ENCODE measurements around the gene CORO1A.
"Not testable (repeated sequence)": the region's sequence is repeated elsewhere in the genome, so short reads cannot be mapped to it uniquely, and the experiment has no call there.

The CORO1A gene

DNA sequence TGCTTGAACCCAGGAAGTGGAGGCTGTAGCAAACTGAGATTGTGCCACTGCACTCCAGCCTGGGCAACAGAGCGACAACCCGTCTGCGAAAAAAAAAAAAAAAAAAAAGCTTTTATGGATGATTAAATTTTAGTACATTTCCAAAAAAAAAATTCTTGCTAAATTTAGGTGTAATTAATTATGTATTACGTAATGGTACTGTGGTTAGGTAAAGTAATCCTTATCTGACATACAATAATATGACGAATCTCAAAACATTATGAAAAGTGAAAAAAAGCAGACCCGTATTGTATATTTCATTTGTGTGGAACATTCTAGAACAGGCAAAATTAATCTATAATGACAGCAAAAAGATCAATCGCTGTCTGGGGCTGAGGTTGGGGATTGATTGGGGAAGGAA is 10.3 kb upstream of the CORO1A start:
- no peak for DNase-seq

DNA sequence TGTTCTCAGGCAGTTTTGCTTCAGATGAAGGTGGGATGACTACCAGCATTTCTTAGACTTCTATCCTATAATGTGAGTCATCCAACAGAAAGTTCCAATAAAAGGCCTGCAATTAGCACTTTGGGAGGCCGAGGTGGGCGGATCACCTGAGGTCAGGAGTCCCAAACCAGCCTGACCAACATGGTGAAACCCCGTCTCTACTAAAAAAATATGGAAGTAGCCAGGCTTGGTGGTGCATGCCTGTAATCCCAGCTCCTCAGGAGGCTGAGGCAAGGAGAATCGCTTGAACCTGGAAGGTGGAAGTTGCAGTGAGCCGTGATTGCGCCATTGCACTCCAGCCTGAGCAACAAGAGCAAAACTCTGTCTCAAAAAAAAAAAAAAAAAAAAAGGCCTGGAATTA is 6.5 kb upstream of the CORO1A start:
- DNase-seq, result not testable (repeated sequence)

DNA sequence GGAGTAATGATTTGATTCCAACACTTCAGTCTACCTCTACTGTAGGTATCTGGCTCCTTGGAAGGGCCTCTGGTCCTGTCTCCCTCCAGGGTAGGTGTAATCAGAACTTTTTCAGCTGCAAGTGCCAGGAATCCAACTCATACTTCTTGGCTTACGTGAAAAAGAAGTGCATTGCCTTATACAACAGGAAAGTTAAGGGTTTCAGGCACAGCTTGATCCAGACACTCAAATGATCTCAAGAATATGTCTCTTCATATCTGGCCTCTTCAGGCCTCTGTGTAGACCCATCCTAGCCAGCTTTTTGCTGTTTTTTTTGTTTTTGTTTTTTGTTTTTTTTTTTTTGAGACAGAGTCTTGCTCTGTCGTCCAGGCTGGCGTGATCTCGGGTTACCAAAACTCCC is 4.2 kb upstream of the CORO1A start:
- no peak for DNase-seq

DNA sequence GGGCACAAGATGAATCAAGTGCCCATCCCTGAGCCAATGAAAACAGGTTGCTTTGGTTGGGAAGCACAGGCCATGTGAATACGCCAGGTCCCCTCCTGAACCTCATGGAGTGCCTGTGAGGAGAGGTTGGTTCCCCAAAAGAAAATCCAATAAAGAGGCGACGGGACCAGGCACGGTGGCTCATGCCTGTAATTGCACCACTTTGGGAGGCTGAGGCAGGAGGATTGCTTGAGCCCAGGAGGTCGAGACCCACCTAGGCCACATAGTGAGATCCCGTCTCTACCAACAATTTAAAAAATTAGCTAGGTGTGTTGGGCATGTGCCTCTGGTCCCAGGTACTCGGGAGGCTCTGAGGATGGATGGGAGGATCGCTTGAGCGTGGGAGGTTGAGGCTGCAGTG is 3.5 kb upstream of the CORO1A start:
- DNase-seq, result no peak

DNA sequence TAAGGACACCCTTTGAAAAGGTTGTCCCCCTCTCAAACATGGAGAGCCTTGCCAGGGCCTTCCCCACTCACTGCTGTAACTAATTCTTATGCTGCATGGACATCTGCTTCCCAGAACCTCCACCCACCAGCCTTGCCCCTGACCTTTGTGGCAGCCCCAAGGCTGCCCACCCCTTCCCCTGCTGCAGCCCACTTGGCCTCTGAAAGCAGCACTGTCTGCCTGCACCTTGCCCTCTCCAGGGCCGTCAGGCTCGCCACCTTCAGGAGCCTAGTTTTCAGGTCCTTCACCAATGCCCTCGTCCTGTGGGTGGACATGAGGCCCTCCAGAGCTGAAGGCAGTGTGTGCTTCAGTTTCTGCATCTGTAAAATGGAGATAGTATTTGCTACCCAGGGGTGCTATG is 2.7 kb upstream of the CORO1A start:
- no peak for DNase-seq

DNA sequence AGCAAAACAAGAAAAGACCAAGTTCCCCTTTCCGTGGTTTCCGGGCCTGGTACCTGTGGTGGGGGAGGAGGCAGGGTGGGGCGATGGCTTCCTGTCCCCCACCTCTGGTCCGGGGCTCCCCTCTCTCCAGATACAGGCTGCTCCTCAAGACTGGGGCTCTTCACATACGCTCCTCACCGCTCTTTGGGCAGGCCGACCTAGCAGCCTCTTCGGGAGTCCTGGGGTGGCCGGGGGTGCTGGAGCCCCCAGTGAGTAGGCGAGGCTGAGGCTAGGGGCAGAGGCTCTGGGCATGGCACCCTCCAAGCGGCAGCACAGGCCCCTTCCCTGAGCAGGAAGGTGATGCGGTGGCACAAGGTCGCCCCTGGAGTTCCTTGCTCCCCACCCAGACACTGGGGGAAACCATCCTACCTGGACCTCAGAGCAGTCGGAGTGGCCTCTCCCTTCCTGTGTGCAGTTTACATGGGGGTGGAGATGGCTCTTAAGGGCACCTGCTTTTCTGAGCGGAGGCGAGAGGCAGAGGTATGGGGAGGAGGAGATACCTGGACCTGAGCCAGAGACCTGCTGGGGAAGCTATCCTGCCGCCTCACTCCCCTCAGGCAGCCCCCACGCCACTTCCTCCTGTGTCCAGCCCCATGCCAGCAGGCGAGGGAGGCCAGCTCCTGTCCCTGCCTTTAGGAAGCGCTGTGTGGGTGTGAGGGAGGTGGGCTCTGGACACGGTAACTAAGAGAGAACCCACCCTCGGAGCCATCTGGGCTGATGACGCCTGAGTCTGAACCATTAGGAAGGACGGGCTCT is 891 bp downstream of the CORO1A start:
- DNase-seq, result peak; percentile 50

DNA sequence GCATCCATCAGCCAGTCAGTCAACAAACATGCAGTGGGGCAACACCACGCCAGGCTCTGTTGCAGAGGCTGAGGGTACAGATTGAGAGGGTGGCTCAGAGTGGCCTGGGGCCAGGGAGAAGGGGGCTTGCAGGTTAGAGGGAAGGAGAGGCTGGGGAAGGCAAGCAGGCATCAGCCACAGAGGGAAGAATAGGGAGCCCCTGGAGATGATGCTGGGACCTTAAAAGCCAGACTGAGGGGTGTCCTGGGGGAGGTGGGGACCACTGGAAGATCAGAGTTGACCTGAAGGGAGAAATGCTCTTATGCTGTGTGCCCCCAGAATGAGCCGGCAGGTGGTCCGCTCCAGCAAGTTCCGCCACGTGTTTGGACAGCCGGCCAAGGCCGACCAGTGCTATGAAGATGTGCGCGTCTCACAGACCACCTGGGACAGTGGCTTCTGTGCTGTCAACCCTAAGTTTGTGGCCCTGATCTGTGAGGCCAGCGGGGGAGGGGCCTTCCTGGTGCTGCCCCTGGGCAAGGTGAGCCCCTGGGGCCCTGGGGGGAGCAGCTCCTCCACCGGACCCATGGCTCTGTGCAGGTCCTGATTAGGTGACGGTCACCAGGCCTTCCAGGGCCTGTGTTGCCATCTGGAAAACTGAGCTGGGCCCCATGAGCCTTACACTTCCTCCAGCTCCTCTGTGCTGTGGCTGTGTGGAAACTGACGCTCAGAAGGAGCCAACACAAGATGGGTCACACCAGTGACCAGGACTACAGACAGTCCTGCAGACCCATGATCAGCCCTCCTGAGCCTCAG is 1.7 kb downstream of the CORO1A start:
- no peak for DNase-seq

DNA sequence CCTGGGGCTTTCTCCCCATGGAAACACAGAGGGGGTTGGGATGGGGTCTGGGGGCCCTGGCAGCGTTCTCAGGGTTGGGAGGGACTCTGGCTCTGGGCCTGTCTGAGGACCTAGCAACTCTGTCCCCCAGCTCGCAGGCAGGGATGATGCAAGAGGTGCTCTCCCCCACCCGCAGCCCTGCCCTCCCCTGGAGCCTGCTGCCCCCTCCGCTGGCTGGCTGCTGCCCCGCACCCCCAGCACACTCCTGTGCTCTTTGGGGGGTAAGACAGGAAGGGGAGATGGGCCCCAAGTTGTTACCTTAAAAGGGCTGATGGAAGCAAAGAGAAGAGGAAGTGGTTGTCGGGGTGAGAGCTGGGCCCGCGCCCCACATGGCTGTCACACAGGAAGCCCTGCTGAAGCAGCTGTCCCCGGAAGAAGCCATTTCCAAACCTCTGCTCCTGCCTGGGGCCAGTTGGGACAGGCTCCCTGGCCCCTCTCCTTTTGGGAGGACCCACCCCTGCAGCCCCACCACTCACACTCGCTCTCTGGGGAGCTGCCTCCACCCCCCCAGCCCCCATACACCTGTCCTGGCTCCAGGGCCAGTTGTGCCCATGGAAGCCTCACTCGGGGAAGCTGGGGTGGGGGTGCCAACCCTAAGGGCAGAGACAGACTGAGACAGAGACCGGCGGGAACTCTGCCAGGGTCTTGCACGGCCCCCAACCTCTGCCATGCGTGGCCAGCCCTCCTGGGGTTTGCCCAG is 2.5 kb downstream of the CORO1A start:
- peak; percentile 41 for DNase-seq

DNA sequence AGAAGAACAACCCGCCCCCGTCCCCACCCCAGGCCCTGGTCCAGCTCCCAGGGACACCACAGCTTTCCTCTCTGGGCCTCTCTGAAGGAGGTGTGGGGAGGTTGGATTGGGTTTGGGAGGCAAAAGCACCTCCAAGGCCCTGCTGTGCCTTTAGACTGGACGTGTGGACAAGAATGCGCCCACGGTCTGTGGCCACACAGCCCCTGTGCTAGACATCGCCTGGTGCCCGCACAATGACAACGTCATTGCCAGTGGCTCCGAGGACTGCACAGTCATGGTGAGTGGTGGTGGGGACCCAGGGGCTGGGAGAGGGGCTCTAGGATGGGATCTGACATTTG is 3.0 kb downstream of the CORO1A start:
- no peak for DNase-seq

DNA sequence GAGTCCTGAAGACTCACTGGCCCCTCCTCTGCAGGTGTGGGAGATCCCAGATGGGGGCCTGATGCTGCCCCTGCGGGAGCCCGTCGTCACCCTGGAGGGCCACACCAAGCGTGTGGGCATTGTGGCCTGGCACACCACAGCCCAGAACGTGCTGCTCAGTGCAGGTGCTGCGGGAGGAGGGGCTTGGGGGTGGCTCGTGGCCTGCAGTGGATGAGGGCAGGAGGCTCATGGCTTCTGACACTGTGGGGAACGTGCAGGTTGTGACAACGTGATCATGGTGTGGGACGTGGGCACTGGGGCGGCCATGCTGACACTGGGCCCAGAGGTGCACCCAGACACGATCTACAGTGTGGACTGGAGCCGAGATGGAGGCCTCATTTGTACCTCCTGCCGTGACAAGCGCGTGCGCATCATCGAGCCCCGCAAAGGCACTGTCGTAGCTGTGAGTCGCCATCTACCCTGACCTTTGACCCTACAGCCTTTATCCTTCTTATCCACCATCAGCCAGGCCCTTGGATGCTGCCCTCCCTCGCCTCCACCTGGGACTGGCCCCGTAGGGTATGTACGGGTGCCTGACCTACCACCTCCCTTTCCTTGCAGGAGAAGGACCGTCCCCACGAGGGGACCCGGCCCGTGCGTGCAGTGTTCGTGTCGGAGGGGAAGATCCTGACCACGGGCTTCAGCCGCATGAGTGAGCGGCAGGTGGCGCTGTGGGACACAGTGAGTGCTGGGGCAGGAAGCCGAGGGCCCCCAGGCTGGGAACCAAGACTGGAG is 3.6 kb downstream of the CORO1A start:
- DNase-seq, result peak; percentile 59

DNA sequence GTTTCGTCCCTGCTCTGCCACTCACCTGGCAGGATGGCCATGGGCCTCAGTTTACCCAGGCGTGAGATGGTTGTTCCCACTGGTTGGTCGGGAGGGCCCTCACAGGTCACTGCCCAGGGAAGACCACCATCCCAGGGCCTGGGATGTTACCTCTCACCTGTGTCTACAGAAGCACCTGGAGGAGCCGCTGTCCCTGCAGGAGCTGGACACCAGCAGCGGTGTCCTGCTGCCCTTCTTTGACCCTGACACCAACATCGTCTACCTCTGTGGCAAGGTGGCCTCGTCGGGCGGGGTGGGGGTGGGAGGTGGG is 4.1 kb downstream of the CORO1A start:
- no peak for DNase-seq

DNA sequence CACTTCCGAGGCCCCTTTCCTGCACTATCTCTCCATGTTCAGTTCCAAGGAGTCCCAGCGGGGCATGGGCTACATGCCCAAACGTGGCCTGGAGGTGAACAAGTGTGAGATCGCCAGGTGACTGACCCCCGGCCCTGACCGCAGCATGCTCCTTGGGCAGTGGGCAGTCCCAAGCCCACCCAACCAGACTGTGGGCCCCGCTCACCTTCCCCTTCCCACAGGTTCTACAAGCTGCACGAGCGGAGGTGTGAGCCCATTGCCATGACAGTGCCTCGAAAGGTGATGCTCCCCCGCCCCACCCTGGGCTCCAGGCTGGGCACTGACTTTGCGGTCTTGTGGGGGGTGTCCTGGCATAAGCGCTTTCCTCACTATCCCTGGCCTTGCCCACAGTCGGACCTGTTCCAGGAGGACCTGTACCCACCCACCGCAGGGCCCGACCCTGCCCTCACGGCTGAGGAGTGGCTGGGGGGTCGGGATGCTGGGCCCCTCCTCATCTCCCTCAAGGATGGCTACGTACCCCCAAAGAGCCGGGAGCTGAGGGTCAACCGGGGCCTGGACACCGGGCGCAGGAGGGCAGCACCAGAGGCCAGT is 4.7 kb downstream of the CORO1A start:
- DNase-seq, result no peak

DNA sequence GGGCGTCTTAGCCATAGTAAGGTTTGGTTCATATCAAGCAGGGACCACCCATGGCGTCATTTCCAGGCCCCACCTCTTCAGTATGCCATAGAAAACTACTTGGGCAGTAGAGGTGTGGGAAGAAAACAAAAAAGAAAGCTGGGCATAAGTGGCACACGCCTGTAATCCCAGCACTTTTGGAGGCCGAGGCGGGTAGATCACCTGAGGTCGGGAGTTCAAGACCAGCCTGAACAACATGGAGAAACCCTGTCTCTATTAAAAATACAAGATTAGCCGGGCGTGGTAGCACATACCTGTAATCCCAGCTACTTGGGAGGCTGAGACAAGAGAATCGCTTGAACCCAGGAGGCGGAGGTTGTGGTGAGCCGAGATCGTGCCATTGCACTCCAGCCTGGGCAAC is 7.8 kb downstream of the CORO1A start:
- not testable (repeated sequence) for DNase-seq

DNA sequence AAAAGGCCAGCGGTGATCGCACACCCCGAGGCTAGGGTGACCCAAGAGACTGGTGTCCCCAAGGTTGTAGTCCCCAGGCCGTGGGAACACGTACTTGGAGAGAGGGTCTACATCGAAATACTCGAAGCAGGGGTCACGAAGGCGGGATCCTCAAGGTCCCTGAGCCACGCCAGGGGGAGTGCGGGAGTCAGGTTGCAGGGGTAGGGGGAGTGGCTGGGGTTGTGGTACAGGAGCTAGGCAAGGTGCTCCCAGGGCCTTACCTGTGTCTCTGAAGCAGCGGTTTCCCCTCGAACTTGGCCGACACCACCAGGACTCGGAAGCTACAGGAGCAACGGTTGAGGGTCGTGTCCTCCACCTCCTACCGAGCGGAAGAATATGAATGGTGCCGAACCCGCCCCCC is 9.7 kb downstream of the CORO1A start:
- DNase-seq, result not testable (repeated sequence)

DNA sequence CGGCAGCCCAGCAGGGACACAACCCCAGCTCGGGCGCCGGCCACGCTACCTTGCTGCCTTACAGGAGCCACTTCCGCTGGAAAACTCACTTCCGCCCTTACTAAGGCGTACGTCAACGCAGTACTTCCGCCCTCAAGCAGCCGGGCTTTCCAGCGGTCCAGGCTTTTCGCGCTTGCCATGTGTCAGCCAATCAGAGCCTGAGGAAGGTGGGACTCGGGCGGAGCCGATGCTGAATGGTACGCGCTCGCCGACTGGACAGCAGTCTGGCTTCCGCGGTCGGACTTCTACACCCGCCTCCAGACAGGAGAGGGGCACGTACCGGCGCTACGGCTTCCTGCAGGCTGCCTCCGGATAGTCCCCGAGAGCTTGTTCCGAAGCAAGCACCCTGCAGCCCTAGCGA is 10.2 kb downstream of the CORO1A start, which contains the start of the genes BOLA2B and SLX1A:
TSS of gene BOLA2B (minus strand) at position 52 of the 400 bp plus-strand sequence. CDS start 71 bp downstream, outside the sequence.
TSS of gene SLX1A (plus strand) at position 261 of the 400 bp plus-strand sequence. CDS start 210 bp downstream, outside the sequence.
- DNase-seq, result not testable (repeated sequence)

DNA sequence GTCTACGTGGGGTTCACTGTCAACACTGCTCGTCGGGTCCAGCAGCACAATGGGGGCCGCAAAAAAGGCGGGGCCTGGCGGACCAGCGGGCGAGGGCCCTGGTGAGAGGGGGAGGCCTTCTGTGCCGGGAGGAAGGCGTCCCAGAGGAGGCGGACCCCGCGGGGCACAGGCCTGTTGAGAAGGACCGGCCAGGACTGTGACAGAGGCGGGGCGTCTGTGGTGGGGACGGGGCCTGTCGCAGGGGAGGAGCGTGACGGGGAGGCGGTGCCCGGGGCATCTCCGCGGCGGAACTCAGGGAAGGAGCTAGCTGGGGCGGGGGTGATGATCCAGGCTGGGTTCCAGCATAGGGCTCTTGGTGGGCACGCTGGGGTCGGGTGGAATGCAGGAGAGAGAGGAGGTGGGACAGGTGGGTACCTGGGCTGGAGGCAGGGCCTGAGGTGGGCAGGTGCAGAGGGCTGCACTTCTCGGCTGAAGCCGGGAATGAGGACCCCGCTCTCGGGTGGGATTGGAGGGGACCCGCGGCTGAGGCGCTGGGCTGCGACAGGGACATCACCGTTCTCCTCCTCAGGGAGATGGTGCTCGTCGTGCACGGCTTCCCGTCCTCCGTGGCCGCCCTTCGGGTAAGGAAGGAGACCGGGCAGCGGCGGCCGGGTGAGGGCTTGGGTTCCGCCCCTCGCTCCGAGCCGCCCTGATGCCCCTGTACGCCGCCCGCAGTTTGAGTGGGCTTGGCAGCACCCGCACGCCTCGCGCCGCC is 10.9 kb downstream of the CORO1A start:
- DNase-seq, result not testable (repeated sequence)

DNA sequence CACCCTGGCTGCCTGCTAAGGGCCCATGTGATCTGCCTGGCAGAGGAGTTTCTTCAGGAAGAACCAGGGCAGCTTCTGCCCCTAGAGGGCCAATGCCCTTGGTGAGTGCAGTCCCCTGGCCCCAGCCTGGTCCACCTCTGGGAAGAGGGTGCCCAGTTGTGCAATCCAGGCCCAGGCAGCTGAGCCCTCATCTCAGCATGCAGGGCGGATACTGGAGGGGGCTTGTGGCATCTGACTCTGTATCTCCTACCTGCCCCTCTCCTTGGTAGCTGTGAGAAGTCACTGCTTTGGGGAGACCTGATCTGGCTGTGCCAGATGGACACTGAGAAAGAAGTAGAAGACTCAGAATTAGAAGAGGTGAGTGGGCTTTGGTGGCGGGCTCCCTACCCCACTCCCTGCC is 13.6 kb downstream of the CORO1A start:
- not testable (repeated sequence) for DNase-seq

DNA sequence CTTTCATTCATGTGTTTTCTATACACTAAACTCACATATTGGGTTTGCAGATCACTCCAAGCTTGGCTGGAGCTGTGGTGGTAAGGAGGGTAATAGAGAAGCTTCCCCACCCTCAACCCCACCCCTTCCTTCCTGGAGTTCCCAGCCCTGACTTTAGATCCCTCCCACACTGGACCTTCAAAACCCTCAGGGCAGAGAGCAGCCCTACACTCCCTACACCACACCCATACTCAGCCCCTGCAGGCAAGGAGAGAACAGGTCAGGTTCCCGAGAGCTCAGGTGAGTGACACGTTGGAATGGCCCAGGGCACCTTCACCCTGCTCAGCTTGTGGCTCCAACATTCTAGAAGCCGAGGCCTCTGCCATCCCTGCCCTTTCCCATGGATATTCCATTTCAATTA is 15.6 kb downstream of the CORO1A start, which contains the start of gene SULT1A3:
TSS of gene SULT1A3 (plus strand) at position 207 of the 400 bp plus-strand sequence. CDS start 1,474 bp downstream, outside the sequence.
- not testable (repeated sequence) for DNase-seq

DNA sequence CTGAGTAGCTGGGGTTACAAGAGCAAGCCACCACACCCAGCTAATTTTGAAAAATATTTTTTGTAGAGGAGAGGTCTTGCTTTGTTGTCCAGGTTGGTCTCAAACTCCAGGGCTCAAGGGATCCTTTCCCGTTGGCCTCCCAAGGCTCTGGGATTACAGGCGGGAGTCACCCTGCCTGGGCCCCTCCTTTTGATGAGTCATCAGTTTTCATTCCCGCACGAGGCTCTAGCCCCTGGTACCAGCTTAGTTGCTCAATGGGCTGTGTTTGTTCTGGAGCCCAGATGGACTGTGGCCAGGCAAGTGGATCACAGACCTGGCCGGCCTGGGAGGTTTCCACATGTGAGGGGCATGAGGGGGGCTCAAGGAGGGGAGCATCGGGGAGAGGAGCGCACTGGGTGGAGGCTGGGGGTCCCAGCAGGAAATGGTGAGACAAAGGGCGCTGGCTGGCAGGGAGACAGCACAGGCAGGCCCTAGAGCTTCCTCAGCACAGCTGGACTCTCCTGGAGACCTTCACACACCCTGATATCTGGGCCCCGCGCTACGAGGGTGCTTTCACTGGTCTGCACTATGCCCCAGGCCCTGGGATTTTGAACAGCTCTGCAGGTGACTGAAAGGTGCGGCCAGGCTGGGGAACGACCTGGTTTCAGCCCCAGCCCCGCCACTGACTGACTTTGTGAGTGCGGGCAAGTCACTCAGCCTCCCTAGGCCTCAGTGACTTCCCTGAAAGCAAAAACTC is 16.4 kb downstream of the CORO1A start:
- not testable (repeated sequence) for DNase-seq

DNA sequence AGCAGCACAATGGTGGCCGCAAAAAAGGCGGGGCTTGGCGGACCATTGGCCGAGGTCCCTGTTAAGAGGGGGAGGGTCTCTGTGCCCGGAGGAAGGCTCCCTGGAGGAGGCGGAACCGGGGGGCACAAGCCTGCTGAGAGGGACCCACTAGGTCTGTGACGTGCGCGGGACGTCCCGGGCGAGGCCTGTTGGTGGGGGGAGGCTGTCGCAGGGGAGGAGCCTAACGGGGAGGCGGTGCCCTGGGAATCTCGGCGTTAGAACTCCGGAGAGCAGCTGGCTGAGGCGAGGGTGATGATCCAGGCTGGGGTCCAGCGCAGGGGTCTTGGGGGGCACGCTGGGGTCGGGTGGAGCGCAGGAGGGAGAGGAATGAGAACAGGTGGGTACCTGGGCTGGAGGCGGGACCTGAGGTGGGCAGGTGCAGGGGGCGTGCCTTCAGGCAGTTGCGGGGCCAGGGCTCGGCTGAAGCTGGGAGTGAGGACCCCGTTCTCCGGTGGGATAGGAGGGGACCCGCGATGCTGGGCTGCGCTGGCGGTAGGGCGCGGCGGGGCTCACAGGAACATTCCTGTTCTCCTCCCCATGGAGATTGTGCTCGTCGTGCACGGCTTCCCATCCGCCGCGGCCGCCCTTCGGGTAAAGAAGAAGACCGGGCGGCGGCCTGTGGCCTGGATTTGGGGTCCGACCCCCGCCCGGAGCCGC is 22.3 kb downstream of the CORO1A start:
- DNase-seq, result not testable (repeated sequence)

All from right forelimb (tissue), 1 donor.